H1 (cell line): ENCODE measurements around the gene RNFT2. TPM values are rescaled to one million over a fixed set of nuclear protein-coding genes. Genes with fewer than 3 reads are reported as not detected.

Source experiments
- CTCF ChIA-PET: fragments of 300-600 bp; sonication (Branson Sonifier 250); formaldehyde crosslinking; loops from one replicate; lab custom pipeline; 2021; ENCODE audit not compliant: partially characterized antibody; lab: Charles Lee
- POLR2A ChIA-PET: fragments of 300-600 bp; sonication (Branson Sonifier 250); formaldehyde crosslinking; loops from one replicate; lab custom pipeline; 2021; ENCODE audit warnings: inconsistent platforms; ENCODE audit not compliant: partially characterized antibody; lab: Charles Lee
- DNase-seq, 2 experiments: peaks; one replicate each; pipeline versions ENCODE4 v3.0.0 to v3.0.0-alpha.2; 2010 to 2022; ENCODE audit warnings: low spot score in 2 of 2, low read depth in 1 of 2, mixed read lengths in 1 of 2
- FAIRE-seq: peaks from 2 replicates; lab custom pipeline; 2011; peaks lifted over from hg19 to GRCh38; lab: Jason Lieb, UNC
- H2AFZ ChIP-seq: 2 replicates; pipeline ENCODE4 v1.8.1; 2012; ENCODE audit warnings: low read length, inconsistent platforms
- H2AK5ac ChIP-seq: 2 replicates; pipeline ENCODE4 v1.6.1; 2013; ENCODE audit warnings: low read depth, low read length
- H2BK120ac ChIP-seq: replicated peaks from 2 replicates; pipeline ENCODE3; 2013; ENCODE audit warnings: low read depth, low read length, inconsistent platforms
- H2BK12ac ChIP-seq: 2 replicates; pipeline ENCODE4 v1.6.1; 2013; ENCODE audit warnings: low read depth, low read length
- H2BK15ac ChIP-seq: 2 replicates; pipeline ENCODE4 v1.6.1; 2013; ENCODE audit warnings: low read length
- H2BK20ac ChIP-seq: 2 replicates; pipeline ENCODE4 v1.6.1; 2013; ENCODE audit warnings: low read length
- H2BK5ac ChIP-seq: 2 replicates; pipeline ENCODE4 v1.6.1; 2013; ENCODE audit warnings: low read depth, low read length
- H3K14ac ChIP-seq: 2 replicates; pipeline ENCODE4 v1.6.1; 2013; ENCODE audit warnings: inconsistent platforms; ENCODE audit not compliant: insufficient read length
- H3K18ac ChIP-seq: 2 replicates; pipeline ENCODE4 v1.6.1; 2013; ENCODE audit warnings: low read length; ENCODE audit errors: extremely low read depth
- H3K23ac ChIP-seq: 2 replicates; pipeline ENCODE4 v1.6.1; 2013; ENCODE audit warnings: inconsistent platforms; ENCODE audit not compliant: insufficient read length
- H3K23me2 ChIP-seq: 2 replicates; pipeline ENCODE4 v1.6.1; 2013; ENCODE audit warnings: low read depth, low read length
- H3K27ac ChIP-seq: 2 replicates; pipeline ENCODE4 v1.6.1; 2011; ENCODE audit warnings: low read depth, low read length, inconsistent platforms
- H3K27me3 ChIP-seq, 4 experiments: replicated peaks in 1 of 4; 1 replicate in 1 of 4; 2 replicates in 3 of 4; pipeline versions ENCODE4 v1.6.1 to v1.8.1; 2011 to 2013; ENCODE audit warnings: low read length in 3 of 4, mild to moderate bottlenecking in 3 of 4, inconsistent platforms in 2 of 4, mixed read lengths in 2 of 4, moderate library complexity in 1 of 4; ENCODE audit not compliant: control insufficient read depth in 3 of 4, insufficient read depth in 3 of 4; ENCODE audit errors: extremely low read depth in 1 of 4
- H3K36me3 ChIP-seq, 4 experiments: 2 replicates each; pipeline versions ENCODE4 v1.6.1 to v1.8.1; 2011 to 2013; ENCODE audit warnings: mild to moderate bottlenecking in 4 of 4, low read length in 3 of 4, moderate library complexity in 2 of 4, control low read depth in 1 of 4, inconsistent platforms in 1 of 4; ENCODE audit not compliant: insufficient read depth in 4 of 4, control insufficient read depth in 2 of 4
- H3K4ac ChIP-seq: replicated peaks from 2 replicates; pipeline ENCODE3; 2013; ENCODE audit warnings: low read length, low read depth, mixed read lengths, inconsistent platforms; ENCODE audit not compliant: insufficient read length
- H3K4me1 ChIP-seq, 4 experiments: replicated peaks in 1 of 4; 1 replicate in 1 of 4; 2 replicates in 3 of 4; pipeline versions ENCODE4 v1.6.1 to v1.8.1; 2011 to 2013; ENCODE audit warnings: low read length in 3 of 4, inconsistent platforms in 2 of 4, mixed read lengths in 1 of 4; ENCODE audit not compliant: insufficient read depth in 4 of 4, control insufficient read depth in 3 of 4
- H3K4me2 ChIP-seq, 2 experiments: 2 replicates each; pipeline versions ENCODE4 v1.6.1 to v1.8.1; 2011 to 2013; ENCODE audit warnings: low read depth in 2 of 2, low read length in 2 of 2, control low read depth in 1 of 2, inconsistent platforms in 1 of 2, mild to moderate bottlenecking in 1 of 2; ENCODE audit not compliant: insufficient read depth in 1 of 2
- H3K4me3 ChIP-seq, 4 experiments: fragments of 200-600, 300-600 bp in 1 of 4; sonication (generic), shearing (Covaris generic), sonication (Bioruptor Twin) in 1 of 4; 2 replicates each; pipeline versions ENCODE4 v1.5.1 to v1.8.1; 2011 to 2016; ENCODE audit warnings: low read length in 4 of 4, low read depth in 3 of 4, control low read depth in 2 of 4, inconsistent platforms in 2 of 4, mild to moderate bottlenecking in 2 of 4, mixed read lengths in 1 of 4, moderate library complexity in 1 of 4; ENCODE audit not compliant: insufficient read depth in 2 of 4; ENCODE audit errors: extremely low read depth in 1 of 4
- H3K56ac ChIP-seq: replicated peaks from 2 replicates; pipeline ENCODE3; 2013; ENCODE audit warnings: low read depth, mild to moderate bottlenecking, mixed read lengths, low read length, inconsistent platforms; ENCODE audit not compliant: insufficient read length
- H3K79me1 ChIP-seq: 2 replicates; pipeline ENCODE4 v1.6.1; 2013; ENCODE audit warnings: low read depth, low read length, control low read depth
- H3K79me2 ChIP-seq, 2 experiments: 2 replicates each; pipeline versions ENCODE4 v1.6.1 to v1.8.1; 2012 to 2013; ENCODE audit warnings: low read length in 2 of 2, mild to moderate bottlenecking in 2 of 2, inconsistent platforms in 1 of 2; ENCODE audit not compliant: insufficient read depth in 2 of 2, control insufficient read depth in 1 of 2
- H3K9ac ChIP-seq, 4 experiments: replicated peaks in 1 of 4; 1 replicate in 1 of 4; 2 replicates in 3 of 4; pipeline versions ENCODE4 v1.6.1 to v1.8.1; 2011 to 2013; ENCODE audit warnings: low read depth in 3 of 4, low read length in 3 of 4, control low read depth in 2 of 4, mild to moderate bottlenecking in 2 of 4, moderate library complexity in 2 of 4, inconsistent platforms in 1 of 4; ENCODE audit errors: extremely low read depth in 1 of 4
- H3K9me3 ChIP-seq, 2 experiments: 2 replicates each; pipeline versions ENCODE4 v1.6.1 to v1.8.1; 2012 to 2013; ENCODE audit warnings: mild to moderate bottlenecking in 2 of 2, moderate library complexity in 2 of 2, control low read depth in 1 of 2, inconsistent platforms in 1 of 2, low read depth in 1 of 2, low read length in 1 of 2, mixed read lengths in 1 of 2; ENCODE audit not compliant: insufficient read depth in 2 of 2
- H4K20me1 ChIP-seq, 2 experiments: replicated peaks in 1 of 2; 2 replicates each; pipeline versions ENCODE3 to v1.8.1; 2011 to 2013; ENCODE audit warnings: inconsistent platforms in 2 of 2, low read length in 2 of 2, mild to moderate bottlenecking in 1 of 2; ENCODE audit not compliant: insufficient read depth in 2 of 2, control insufficient read depth in 1 of 2
- H4K5ac ChIP-seq: 2 replicates; pipeline ENCODE4 v1.6.1; 2013; ENCODE audit warnings: low read length, low read depth, mixed read lengths, inconsistent platforms; ENCODE audit not compliant: insufficient read length
- H4K8ac ChIP-seq: 2 replicates; pipeline ENCODE4 v1.8.0; 2013; ENCODE audit warnings: mild to moderate bottlenecking, moderate library complexity, low read length, inconsistent platforms; ENCODE audit not compliant: insufficient read depth; ENCODE audit errors: extremely low read depth
- H4K91ac ChIP-seq: replicated peaks from 2 replicates; pipeline ENCODE3; 2013; ENCODE audit warnings: low read length, mixed read lengths, inconsistent platforms; ENCODE audit not compliant: insufficient read length
- BRCA1 ChIP-seq: IDR thresholded peaks from 2 replicates; pipeline ENCODE4 v1.6.1; 2012; ENCODE audit warnings: low read depth, low read length, improper control_type of control experiment
- CREB1 ChIP-seq: IDR thresholded peaks from 2 replicates; pipeline ENCODE4 v1.6.1; 2012; ENCODE audit warnings: inconsistent platforms
- EP300 ChIP-seq, 2 experiments: IDR thresholded peaks; 1 replicate in 1 of 2; 2 replicates in 1 of 2; pipeline ENCODE4 v1.6.1; 2011 to 2012; ENCODE audit warnings: low read depth in 2 of 2, low read length in 2 of 2, mild to moderate bottlenecking in 2 of 2, borderline replicate concordance in 1 of 2, inconsistent platforms in 1 of 2, moderate library complexity in 1 of 2
- KDM5A ChIP-seq: fragments of 200-600 bp; IDR thresholded peaks from 2 replicates; pipeline ENCODE4 v1.7.1; 2012; ENCODE audit warnings: mild to moderate bottlenecking, low read length, inconsistent platforms, mixed read lengths
- RBBP5 ChIP-seq: IDR thresholded peaks from 2 replicates; pipeline ENCODE4 v1.7.1; 2012; ENCODE audit warnings: low read depth, mild to moderate bottlenecking, inconsistent platforms, low read length, moderate library complexity, borderline replicate concordance
- SIN3A ChIP-seq, 2 experiments: IDR thresholded peaks in 1 of 2; conservative IDR thresholded peaks in 1 of 2; 2 replicates each; pipeline ENCODE4 v1.6.1; 2011 to 2012; ENCODE audit warnings: low read length in 2 of 2, improper control_type of control experiment in 1 of 2, low read depth in 1 of 2, mild to moderate bottlenecking in 1 of 2
- YY1 ChIP-seq: IDR thresholded peaks from 2 replicates; pipeline ENCODE4 v1.6.1; 2011; ENCODE audit warnings: low read depth, mild to moderate bottlenecking, low read length
- ZNF274 ChIP-seq: IDR thresholded peaks from 2 replicates; pipeline ENCODE4 v1.7.0; 2012; ENCODE audit warnings: low read length, borderline replicate concordance; ENCODE audit errors: extremely low read depth
- WGBS, 2 experiments: shearing (Covaris generic) in 1 of 2; methylation state at CpG; one replicate each; pipeline versions ENCODE4 v1.1.6 to v1.1.7; 2013 to 2015; ENCODE audit warnings: low lambda C conversion rate in 2 of 2, mixed read lengths in 2 of 2, inconsistent platforms in 1 of 2, low coverage in 1 of 2, missing lambda C conversion rate in 1 of 2; ENCODE audit not compliant: insufficient replicate concordance in 2 of 2, insufficient coverage in 1 of 2, insufficient read length in 1 of 2; ENCODE audit errors: extremely low coverage in 1 of 2, missing lambda C conversion rate in 1 of 2; 5-methylcytosine and 5-hydroxymethylcytosine counted together
- polyA plus RNA-seq, 7 experiments: library from polyadenylated mRNA; depleted of rRNA in 3 of 7; stranded (reverse) in 5 of 7; unstranded in 2 of 7; fragments of >200 nt in 5 of 7; fragments of 200-250 nt in 2 of 7; gene quantifications; 1 replicate in 5 of 7; 2 replicates in 1 of 7; 4 replicates in 1 of 7; pipeline versions ENCODE4 v1.2.1 to v1.2.3, GENCODE V29; 2011 to 2013; ENCODE audit warnings: missing spikeins in 2 of 7, mixed read lengths in 2 of 7
- total RNA-seq: library from RNA; stranded (reverse); fragmentation: NEBNext Ultra II Directional; extraction: Animal tissue kit (Norgen Biotek cat#: 25700); gene quantifications from 2 replicates; pipeline ENCODE4 v1.2.1, GENCODE V29; 2021
- TF ChIP-seq, protein P1 (sequence below): IDR thresholded peaks from 2 replicates; pipeline ENCODE4 v1.6.1; 2011; ENCODE audit warnings: low read length, improper control_type of control experiment
- TF ChIP-seq, protein P2 (sequence below), 3 experiments: IDR thresholded peaks; 1 replicate in 2 of 3; 2 replicates in 1 of 3; pipeline versions ENCODE4 v1.5.1 to v1.6.1; 2011; ENCODE audit warnings: low read length in 3 of 3, mild to moderate bottlenecking in 3 of 3, inconsistent platforms in 2 of 3, low read depth in 1 of 3, moderate library complexity in 1 of 3; ENCODE audit not compliant: insufficient read depth in 1 of 3; ENCODE audit errors: control extremely low read depth in 1 of 3

Gene RNFT2
- total and polyA plus RNA-seq, 2 of the 8 experiments (the other 6 are each of a cell fraction or from before 2014, with no cell fraction given) = 14.2 to 33.1 TPM

DNA sequence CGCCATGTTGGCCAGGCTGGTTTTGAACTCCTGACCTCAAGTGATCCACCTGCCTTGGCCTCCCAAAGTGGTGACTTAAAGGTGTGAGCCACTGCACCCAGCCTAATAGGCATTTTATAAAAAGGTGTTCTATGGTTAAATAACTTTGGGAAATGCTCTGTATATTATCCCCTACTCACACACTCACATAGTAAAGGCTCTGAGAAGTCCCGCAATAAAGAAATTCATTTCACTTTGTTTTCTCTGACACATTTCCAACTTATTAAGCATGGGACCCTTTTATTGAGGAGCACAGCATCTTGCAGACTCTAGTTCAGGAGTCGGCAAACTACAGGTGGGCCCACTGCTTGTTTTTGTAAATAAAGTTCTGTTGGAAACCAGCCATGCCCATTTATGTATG is 63.9 kb downstream of the RNFT2 start:
- no peaks in the 10 kb centered on the region for H3K27me3 ChIP-seq
- TF ChIP-seq, protein P1, sequence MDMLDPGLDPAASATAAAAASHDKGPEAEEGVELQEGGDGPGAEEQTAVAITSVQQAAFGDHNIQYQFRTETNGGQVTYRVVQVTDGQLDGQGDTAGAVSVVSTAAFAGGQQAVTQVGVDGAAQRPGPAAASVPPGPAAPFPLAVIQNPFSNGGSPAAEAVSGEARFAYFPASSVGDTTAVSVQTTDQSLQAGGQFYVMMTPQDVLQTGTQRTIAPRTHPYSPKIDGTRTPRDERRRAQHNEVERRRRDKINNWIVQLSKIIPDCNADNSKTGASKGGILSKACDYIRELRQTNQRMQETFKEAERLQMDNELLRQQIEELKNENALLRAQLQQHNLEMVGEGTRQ = no peak
- TF ChIP-seq CREB1 (no peak), EP300 (IDR thresholded peaks at IDR 0.05; ENCODE audit: borderline replicate concordance in 1 of 2, low read depth in 2 of 2, low read length in 2 of 2) (no peak), ZNF274 (no peak), RBBP5 (no peak), YY1 (no peak), BRCA1 (no peak), KDM5A (no peak), SIN3A (conservative IDR thresholded peaks at IDR 0.05 in 1 of 2, IDR thresholded peaks at IDR 0.05 in 1 of 2; ENCODE audit: low read depth in 1 of 2, low read length in 2 of 2) (no peak)
- TF ChIP-seq, protein P2, sequence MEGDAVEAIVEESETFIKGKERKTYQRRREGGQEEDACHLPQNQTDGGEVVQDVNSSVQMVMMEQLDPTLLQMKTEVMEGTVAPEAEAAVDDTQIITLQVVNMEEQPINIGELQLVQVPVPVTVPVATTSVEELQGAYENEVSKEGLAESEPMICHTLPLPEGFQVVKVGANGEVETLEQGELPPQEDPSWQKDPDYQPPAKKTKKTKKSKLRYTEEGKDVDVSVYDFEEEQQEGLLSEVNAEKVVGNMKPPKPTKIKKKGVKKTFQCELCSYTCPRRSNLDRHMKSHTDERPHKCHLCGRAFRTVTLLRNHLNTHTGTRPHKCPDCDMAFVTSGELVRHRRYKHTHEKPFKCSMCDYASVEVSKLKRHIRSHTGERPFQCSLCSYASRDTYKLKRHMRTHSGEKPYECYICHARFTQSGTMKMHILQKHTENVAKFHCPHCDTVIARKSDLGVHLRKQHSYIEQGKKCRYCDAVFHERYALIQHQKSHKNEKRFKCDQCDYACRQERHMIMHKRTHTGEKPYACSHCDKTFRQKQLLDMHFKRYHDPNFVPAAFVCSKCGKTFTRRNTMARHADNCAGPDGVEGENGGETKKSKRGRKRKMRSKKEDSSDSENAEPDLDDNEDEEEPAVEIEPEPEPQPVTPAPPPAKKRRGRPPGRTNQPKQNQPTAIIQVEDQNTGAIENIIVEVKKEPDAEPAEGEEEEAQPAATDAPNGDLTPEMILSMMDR (IDR thresholded peaks at IDR 0.05; ENCODE audit: control extremely low read depth in 1 of 3, insufficient read depth in 1 of 3, low read depth in 1 of 3, low read length in 3 of 3) = no peak

More for the DNA sequence above, 63.9 kb downstream of the RNFT2 start:
- Histone ChIP-seq H4K20me1 (no peaks in the 10 kb centered on the region), H4K91ac (no peak overlapping the region), H3K23ac (no peak overlapping the region), H3K56ac (no peak overlapping the region), H2BK15ac (no peak overlapping the region), H3K79me1 (no peaks in the 10 kb centered on the region), H2BK12ac (no peak overlapping the region), H3K9ac (no peak overlapping the region), H3K27ac (no peak overlapping the region), H3K4ac (no peak overlapping the region), H3K23me2 (no peaks in the 10 kb centered on the region), H2BK120ac (no peak overlapping the region), H3K14ac (no peak overlapping the region), H4K5ac (no peak overlapping the region), H3K4me3 (no peak overlapping the region), H3K36me3 (peaks cover 0 to 5% (median 3%) of the 10 kb centered on the region in 4 experiments; a peak in 3 of 8 replicates), H2BK5ac (no peak overlapping the region), H3K4me2 (no peak overlapping the region), H2AFZ (no peak overlapping the region), H2BK20ac (no peak overlapping the region), H4K8ac (no peak overlapping the region), H3K4me1 (no peaks in the 10 kb centered on the region), H3K9me3 (0 out of 4 replicates have a peak, but pooled peaks cover 0 to 3% of the 10 kb centered on the region in 2 experiments), H3K79me2 (no peaks in the 10 kb centered on the region), H2AK5ac (no peak overlapping the region), H3K18ac (no peak overlapping the region)
- CTCF ChIA-PET = interaction anchor here (2.0 kb wide), 1 partner anchor 61 kb away, joined by 5 read pairs; no protein-coding TSS in a partner anchor
- POLR2A ChIA-PET = no interaction called here
- DNase-seq (no peak), FAIRE-seq (no peak)
- 84% methylated on average over 3 of the region's 3 CpGs; no CpG with 5 or more reads in 1 of the 2 experiments for WGBS, 2 experiments
